Measurements from ENCODE around the gene LMO1. TPM values are rescaled to one million over a fixed set of nuclear protein-coding genes. Genes with fewer than 3 reads are reported as not detected.

Gene LMO1
- total RNA-seq, 4 donors from 2014 or later = 6.2 to 29.4 (median 8.2) TPM

- Histone ChIP-seq H3K4me3 (no peak overlapping the region), H3K4me1 (no peaks in the 10 kb centered on the region), H3K27me3 (no peaks in the 10 kb centered on the region), H3K9me3 (no peaks in the 10 kb centered on the region), H3K36me3 (no peaks in the 10 kb centered on the region), H3K27ac (no peak overlapping the region)
- 91% methylated on average over 2 of the region's 2 CpGs for WGBS
- no peak for DNase-seq (ENCODE audit: low spot score in 2 of 2)
- TF ChIP-seq CTCF (IDR thresholded peaks at IDR 0.05) (no peak), EP300 (IDR thresholded peaks at IDR 0.05) (no peak), POLR2AphosphoS5 (IDR thresholded peaks at IDR 0.05) (no peak), POLR2A (IDR thresholded peaks at IDR 0.05) (no peak)
Measured at GRCh38 chr11:8186429-8186828, 77.2 kb downstream of the LMO1 start.

GRCh38 chr11:8183111-8183510, 80.6 kb downstream of the LMO1 start:
- peaks cover 10% of the 10 kb centered on the region for H3K27me3 ChIP-seq
- WGBS = 81% methylated on average over 5 of the region's 5 CpGs

GRCh38 chr11:8180469-8180868, 83.2 kb downstream of the LMO1 start:
- no peak overlapping the region for H3K27ac ChIP-seq
- WGBS = 60% methylated on average over 4 of the region's 4 CpGs
- DNase-seq (ENCODE audit: low spot score in 2 of 2) = no peak
- no peaks in the 10 kb centered on the region for H3K4me1 ChIP-seq
- H3K36me3 ChIP-seq = no peaks in the 10 kb centered on the region
- TF ChIP-seq EP300 (IDR thresholded peaks at IDR 0.05) (no peak), POLR2AphosphoS5 (IDR thresholded peaks at IDR 0.05) (no peak), POLR2A (IDR thresholded peaks at IDR 0.05) (no peak), CTCF (IDR thresholded peaks at IDR 0.05) (no peak)
- H3K9me3 ChIP-seq = no peaks in the 10 kb centered on the region
- H3K27me3 ChIP-seq = peaks cover 14% of the 10 kb centered on the region
- H3K4me3 ChIP-seq = no peak overlapping the region

More at GRCh38 chr11:8183111-8183510, 80.6 kb downstream of the LMO1 start:
- Histone ChIP-seq H3K36me3 (no peaks in the 10 kb centered on the region), H3K4me1 (no peaks in the 10 kb centered on the region), H3K27ac (no peak overlapping the region), H3K4me3 (no peak overlapping the region), H3K9me3 (no peaks in the 10 kb centered on the region)
- TF ChIP-seq POLR2A (IDR thresholded peaks at IDR 0.05) (no peak), EP300 (IDR thresholded peaks at IDR 0.05) (no peak), POLR2AphosphoS5 (IDR thresholded peaks at IDR 0.05) (no peak), CTCF (IDR thresholded peaks at IDR 0.05) (no peak)
- DNase-seq (ENCODE audit: low spot score in 2 of 2) = no peak

- Histone ChIP-seq H3K4me3 (no peak overlapping the region), H3K27me3 (peaks cover 14% of the 10 kb centered on the region), H3K36me3 (no peaks in the 10 kb centered on the region), H3K27ac (no peak overlapping the region), H3K9me3 (no peaks in the 10 kb centered on the region), H3K4me1 (no peaks in the 10 kb centered on the region)
- TF ChIP-seq POLR2A (IDR thresholded peaks at IDR 0.05) (no peak), POLR2AphosphoS5 (IDR thresholded peaks at IDR 0.05) (no peak), EP300 (IDR thresholded peaks at IDR 0.05) (no peak), CTCF (IDR thresholded peaks at IDR 0.05) (no peak)
- WGBS = 67% methylated on average over 1 of the region's 1 CpG
- DNase-seq (ENCODE audit: low spot score in 2 of 2) = no peak
Measured at GRCh38 chr11:8178297-8178696, 85.4 kb downstream of the LMO1 start.

- no peak for TF ChIP-seq CTCF (IDR thresholded peaks at IDR 0.05)
- no peak for TF ChIP-seq POLR2AphosphoS5 (IDR thresholded peaks at IDR 0.05)
- TF ChIP-seq EP300 (IDR thresholded peaks at IDR 0.05) = no peak
- no peak for TF ChIP-seq POLR2A (IDR thresholded peaks at IDR 0.05)
- H3K36me3 ChIP-seq = no peaks in the 10 kb centered on the region
- no peak overlapping the region for H3K4me3 ChIP-seq
- no peak overlapping the region for H3K27ac ChIP-seq
- H3K27me3 ChIP-seq = peaks cover 14% of the 10 kb centered on the region
- H3K4me1 ChIP-seq = no peaks in the 10 kb centered on the region
- WGBS = 62% methylated on average over 5 of the region's 5 CpGs
- no peak for DNase-seq (ENCODE audit: low spot score in 2 of 2)
- H3K9me3 ChIP-seq = no peaks in the 10 kb centered on the region
Measured at GRCh38 chr11:8177136-8177535, 86.5 kb downstream of the LMO1 start.

Other genes with a start within 250 kb of the LMO1 start
- gene TUB, start 182.7 kb downstream of the LMO1 start, total RNA-seq = 1 to 10 TPM; 1.9 to 8.5 (median 3.0) TPM
- 100 to 1,000 TPM in 1 of 4 donors, 10 to 100 TPM in 3; 20.5 to 118 (median 35.1) TPM for gene RIC3, start 94.9 kb downstream of the LMO1 start, total RNA-seq

Data from suprapubic skin (tissue), 4 donors.